ENCODE measurements around the gene IGFBPL1. TPM values are rescaled to one million over a fixed set of nuclear protein-coding genes. Genes with fewer than 3 reads are reported as not detected.

Gene IGFBPL1
- total RNA-seq, 4 donors from 2014 or later: not detected

- DNase-seq: no peak
- WGBS, 2 donors: 94 to 100% methylated on average over 2 of the region's 2 CpGs
- intact Hi-C loops (cut with DNase I): no loop called here
- Histone ChIP-seq H3K4me3 (no peak overlapping the region), H3K9me3 (no peaks in the 10 kb centered on the region), H3K27me3 (peaks cover 0 to 8% (median 0%) of the 10 kb centered on the region in 4 donors), H3K4me1 (peaks cover 0 to 9% (median 0%) of the 10 kb centered on the region in 3 donors), H3K27ac (no peak overlapping the region), H3K36me3 (no peaks in the 10 kb centered on the region)
- TF ChIP-seq CTCF (IDR thresholded peaks at IDR 0.05): no peak
- no peak for TF ChIP-seq POLR2A (IDR thresholded peaks at IDR 0.05)
Observed at GRCh38 chr9:38436708-38437107, 12.5 kb upstream of the IGFBPL1 start.

- intact Hi-C loops (cut with DNase I): no loop called here
- WGBS, 2 donors: 57 to 67% methylated on average over 2 of the region's 2 CpGs
- Histone ChIP-seq H3K4me3 (no peak overlapping the region), H3K36me3 (no peaks in the 10 kb centered on the region), H3K27me3 (peaks cover 0 to 8% (median 0%) of the 10 kb centered on the region in 4 donors), H3K9me3 (no peaks in the 10 kb centered on the region), H3K4me1 (peaks cover 0 to 9% (median 0%) of the 10 kb centered on the region in 3 donors), H3K27ac (no peak overlapping the region)
- DNase-seq: no peak
- TF ChIP-seq POLR2A (IDR thresholded peaks at IDR 0.05) (no peak), CTCF (IDR thresholded peaks at IDR 0.05) (no peak)
Observed at GRCh38 chr9:38435521-38435920, 11.3 kb upstream of the IGFBPL1 start.

- Histone ChIP-seq H3K27me3 (peaks cover 0 to 8% (median 0%) of the 10 kb centered on the region in 4 donors), H3K36me3 (no peaks in the 10 kb centered on the region), H3K4me3 (no peak overlapping the region), H3K4me1 (peaks cover 0 to 9% (median 0%) of the 10 kb centered on the region in 3 donors), H3K27ac (no peak overlapping the region), H3K9me3 (no peaks in the 10 kb centered on the region)
- no peak for DNase-seq
- intact Hi-C loops (cut with DNase I): no loop called here
- 82 to 89% methylated on average over 3 of the region's 3 CpGs for WGBS, 2 donors
- no peak for TF ChIP-seq POLR2A (IDR thresholded peaks at IDR 0.05)
- no peak for TF ChIP-seq CTCF (IDR thresholded peaks at IDR 0.05)
Observed at GRCh38 chr9:38434853-38435252, 10.6 kb upstream of the IGFBPL1 start.

GRCh38 chr9:38434365-38434764 lies 10.1 kb upstream of the IGFBPL1 start:
- TF ChIP-seq POLR2A (IDR thresholded peaks at IDR 0.05) (no peak), CTCF (IDR thresholded peaks at IDR 0.05) (no peak)
- H3K27me3 ChIP-seq: peaks cover 0 to 5% (median 0%) of the 10 kb centered on the region in 4 donors
- peaks cover 0 to 9% (median 0%) of the 10 kb centered on the region in 3 donors for H3K4me1 ChIP-seq
- no peak overlapping the region for H3K4me3 ChIP-seq
- DNase-seq: no peak
- H3K27ac ChIP-seq: no peak overlapping the region
- no peaks in the 10 kb centered on the region for H3K9me3 ChIP-seq
- 49 to 66% methylated on average over 3 of the region's 3 CpGs for WGBS, 2 donors
- intact Hi-C loops (cut with DNase I): no loop called here
- no peaks in the 10 kb centered on the region for H3K36me3 ChIP-seq

GRCh38 chr9:38432922-38433510 lies 8.8 kb upstream of the IGFBPL1 start:
- H3K36me3 ChIP-seq: no peaks in the 10 kb centered on the region
- peaks cover 0 to 9% (median 0%) of the 10 kb centered on the region in 3 donors for H3K4me1 ChIP-seq
- H3K4me3 ChIP-seq: no peak overlapping the region
- H3K9me3 ChIP-seq: no peaks in the 10 kb centered on the region
- no peak overlapping the region for H3K27ac ChIP-seq
- intact Hi-C loops (cut with DNase I): no loop called here
- H3K27me3 ChIP-seq: no peaks in the 10 kb centered on the region
- peak; percentile 24 to 70 (median 62) for TF ChIP-seq CTCF (IDR thresholded peaks at IDR 0.05)
- no peak for TF ChIP-seq POLR2A (IDR thresholded peaks at IDR 0.05)
- no peak for DNase-seq
- WGBS, 2 donors: 23 to 30% methylated on average over 3 of the region's 3 CpGs
